ENCODE data around the gene NDUFB10.
A peak's percentile ranks its signal among the peaks of the same experiment; 100 is the strongest.
"Not testable (repeated sequence)": the region's sequence is repeated elsewhere in the genome, so short reads cannot be mapped to it uniquely, and the experiment has no call there.

Gene NDUFB10

GRCh38 chr16:1926271-1926670 lies 33.1 kb upstream of the NDUFB10 start:
- no peak for DNase-seq

GRCh38 chr16:1929105-1929504 lies 30.2 kb upstream of the NDUFB10 start:
- peak in 1 of 2 donors; percentile 4 for DNase-seq

GRCh38 chr16:1929578-1930337 lies 29.6 kb upstream of the NDUFB10 start:
- DNase-seq: peak; percentile 97 to 99

GRCh38 chr16:1930338-1930720 lies 29.0 kb upstream of the NDUFB10 start:
- no peak for DNase-seq

GRCh38 chr16:1932050-1933028 lies 27.0 kb upstream of the NDUFB10 start:
- no peak for DNase-seq

- DNase-seq: no peak
Measured at GRCh38 chr16:1933097-1933661, 26.2 kb upstream of the NDUFB10 start.

- no peak for DNase-seq
Measured at GRCh38 chr16:1936945-1937479, 22.3 kb upstream of the NDUFB10 start.

- DNase-seq: no peak
Measured at GRCh38 chr16:1938316-1938715, 21.0 kb upstream of the NDUFB10 start.

- DNase-seq: no peak
Measured at GRCh38 chr16:1938910-1939309, 20.4 kb upstream of the NDUFB10 start.

GRCh38 chr16:1939833-1940232 lies 19.5 kb upstream of the NDUFB10 start:
- not testable (repeated sequence) for DNase-seq

- no peak for DNase-seq
Measured at GRCh38 chr16:1940273-1941161, 18.8 kb upstream of the NDUFB10 start.

GRCh38 chr16:1941162-1942046 lies 17.9 kb upstream of the NDUFB10 start:
- no peak for DNase-seq

GRCh38 chr16:1942047-1942809 lies 17.1 kb upstream of the NDUFB10 start:
- peak in 1 of 2 donors; percentile 13 for DNase-seq

GRCh38 chr16:1942810-1943726 lies 16.3 kb upstream of the NDUFB10 start, which contains the start of gene MSRB1:
Gene MSRB1 (minus strand): TSS chr16:1943199. CDS start chr16:1943156, 43 bp downstream.
- DNase-seq: peak; percentile 99

- DNase-seq: no peak
Measured at GRCh38 chr16:1944612-1945199, 14.6 kb upstream of the NDUFB10 start.

- DNase-seq: no peak
Measured at GRCh38 chr16:1945559-1946391, 13.6 kb upstream of the NDUFB10 start.
